ENCODE measurements around the gene CBLC. TPM values are rescaled to one million over a fixed set of nuclear protein-coding genes. Genes with fewer than 3 reads are reported as not detected.

The CBLC gene
- total RNA-seq, 1 donor from 2014 or later, result not detected

GRCh38 chr19:44746946-44747738 lies 30.5 kb upstream of the CBLC start:
- peak; percentile 80 to 94 for DNase-seq (ENCODE audit: low read depth in 2 of 2)

GRCh38 chr19:44747739-44748425 lies 29.8 kb upstream of the CBLC start:
- DNase-seq (ENCODE audit: low read depth in 2 of 2), result peak; percentile 65 to 72

- peak in 1 of 2 donors; percentile 53 for DNase-seq (ENCODE audit: low read depth in 2 of 2)
Observed at GRCh38 chr19:44748426-44749254, 29.1 kb upstream of the CBLC start, which contains the start of gene BCL3. BCL3 (plus strand) TSS chr19:44748708; CDS start chr19:44748791, 83 bp downstream.

GRCh38 chr19:44749292-44749691 lies 28.4 kb upstream of the CBLC start:
- no peak for DNase-seq (ENCODE audit: low read depth in 2 of 2)

- DNase-seq (ENCODE audit: low read depth in 2 of 2), result no peak
Observed at GRCh38 chr19:44749994-44750393, 27.7 kb upstream of the CBLC start.

- no peak for DNase-seq (ENCODE audit: low read depth in 2 of 2)
Observed at GRCh38 chr19:44752123-44752815, 25.4 kb upstream of the CBLC start.

GRCh38 chr19:44752816-44753625 lies 24.7 kb upstream of the CBLC start:
- peak; percentile 57 to 98 for DNase-seq (ENCODE audit: low read depth in 2 of 2)

GRCh38 chr19:44753626-44753931 lies 24.1 kb upstream of the CBLC start:
- no peak for DNase-seq (ENCODE audit: low read depth in 2 of 2)

- DNase-seq (ENCODE audit: low read depth in 2 of 2), result peak; percentile 72 to 82
Observed at GRCh38 chr19:44753932-44754749, 23.5 kb upstream of the CBLC start.

GRCh38 chr19:44754750-44755080 lies 23.0 kb upstream of the CBLC start:
- no peak for DNase-seq (ENCODE audit: low read depth in 2 of 2)

GRCh38 chr19:44755219-44755618 lies 22.5 kb upstream of the CBLC start:
- no peak for DNase-seq (ENCODE audit: low read depth in 2 of 2)

GRCh38 chr19:44756089-44756562 lies 21.6 kb upstream of the CBLC start:
- DNase-seq (ENCODE audit: low read depth in 2 of 2), result no peak

GRCh38 chr19:44757057-44757734 lies 20.5 kb upstream of the CBLC start:
- peak in 1 of 2 donors; percentile 63 for DNase-seq (ENCODE audit: low read depth in 2 of 2)

- DNase-seq (ENCODE audit: low read depth in 2 of 2), result peak; percentile 72 to 74
Observed at GRCh38 chr19:44757735-44758505, 19.8 kb upstream of the CBLC start.

GRCh38 chr19:44758596-44758995 lies 19.1 kb upstream of the CBLC start:
- DNase-seq (ENCODE audit: low read depth in 2 of 2), result no peak

GRCh38 chr19:44759083-44759804 lies 18.4 kb upstream of the CBLC start:
- no peak for DNase-seq (ENCODE audit: low read depth in 2 of 2)

- DNase-seq (ENCODE audit: low read depth in 2 of 2), result no peak
Observed at GRCh38 chr19:44762038-44762437, 15.7 kb upstream of the CBLC start.

All from lung microvascular endothelial cell (primary cell).